PC-9 (cell line): Measurements from ENCODE around the gene CROCC.

Experiments used
- EZH2 ChIP-seq: fragments of 200-600 bp; sonication (generic); IDR thresholded peaks from 2 replicates; pipeline ENCODE4 v1.8.0; 2017; ENCODE audit warnings: antibody characterized with exemption, low read depth
- TF ChIP-seq, protein P1 (sequence below): fragments of 200-600 bp; sonication (generic); conservative IDR thresholded peaks from 2 replicates; pipeline ENCODE4 v1.6.1; 2017; ENCODE audit warnings: mixed run types, antibody characterized with exemption, mild to moderate bottlenecking, moderate library complexity

DNA sequence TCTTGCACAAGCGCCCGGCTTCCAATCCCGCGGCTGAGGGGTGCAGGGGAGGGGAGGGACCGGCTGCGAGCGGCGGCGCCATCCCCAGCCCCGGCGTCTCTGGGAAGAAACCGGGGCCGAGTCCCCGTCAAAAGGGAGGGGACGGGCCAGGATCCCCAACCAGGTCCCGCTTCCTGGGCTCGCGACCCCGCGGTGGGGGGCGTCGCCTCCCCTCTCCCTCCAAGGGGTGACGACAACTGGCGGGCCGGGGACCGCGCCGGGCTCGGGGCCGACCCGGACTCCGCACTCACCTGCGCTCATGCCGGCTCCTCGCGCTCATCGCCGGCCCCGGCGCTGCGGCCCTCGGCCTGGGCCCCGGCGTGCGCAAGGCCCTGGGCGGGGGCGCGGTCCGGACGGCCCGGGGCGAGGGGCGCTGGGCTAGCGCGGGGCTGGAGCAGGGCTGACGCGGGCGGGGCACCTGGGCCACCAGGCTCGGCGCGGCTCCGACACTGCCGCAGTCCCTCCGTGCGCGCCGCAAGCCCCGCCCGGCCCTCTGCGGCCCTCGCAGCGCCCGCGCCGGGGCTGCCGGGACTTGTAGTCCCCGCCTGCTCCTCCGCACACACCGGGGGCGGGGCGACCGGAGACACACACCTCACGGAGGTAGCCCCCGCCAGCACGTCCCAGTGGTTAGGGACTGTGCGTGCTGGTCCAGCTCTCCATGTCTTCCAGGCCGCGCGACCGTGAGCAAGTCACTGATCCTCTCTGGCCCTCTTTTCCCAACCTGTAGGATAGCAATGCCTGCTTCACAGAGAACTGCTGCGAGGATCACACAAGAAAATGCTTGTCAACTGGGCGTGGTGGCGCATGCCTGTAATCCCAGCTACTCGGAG is 89.9 kb downstream of the CROCC start, which contains the start of gene ATP13A2:
- TF ChIP-seq, protein P1, sequence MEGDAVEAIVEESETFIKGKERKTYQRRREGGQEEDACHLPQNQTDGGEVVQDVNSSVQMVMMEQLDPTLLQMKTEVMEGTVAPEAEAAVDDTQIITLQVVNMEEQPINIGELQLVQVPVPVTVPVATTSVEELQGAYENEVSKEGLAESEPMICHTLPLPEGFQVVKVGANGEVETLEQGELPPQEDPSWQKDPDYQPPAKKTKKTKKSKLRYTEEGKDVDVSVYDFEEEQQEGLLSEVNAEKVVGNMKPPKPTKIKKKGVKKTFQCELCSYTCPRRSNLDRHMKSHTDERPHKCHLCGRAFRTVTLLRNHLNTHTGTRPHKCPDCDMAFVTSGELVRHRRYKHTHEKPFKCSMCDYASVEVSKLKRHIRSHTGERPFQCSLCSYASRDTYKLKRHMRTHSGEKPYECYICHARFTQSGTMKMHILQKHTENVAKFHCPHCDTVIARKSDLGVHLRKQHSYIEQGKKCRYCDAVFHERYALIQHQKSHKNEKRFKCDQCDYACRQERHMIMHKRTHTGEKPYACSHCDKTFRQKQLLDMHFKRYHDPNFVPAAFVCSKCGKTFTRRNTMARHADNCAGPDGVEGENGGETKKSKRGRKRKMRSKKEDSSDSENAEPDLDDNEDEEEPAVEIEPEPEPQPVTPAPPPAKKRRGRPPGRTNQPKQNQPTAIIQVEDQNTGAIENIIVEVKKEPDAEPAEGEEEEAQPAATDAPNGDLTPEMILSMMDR, result no peak
- TF ChIP-seq EZH2, result no peak
